Smooth muscle cell (in vitro differentiated cells): ENCODE measurements around the gene SMPDL3B. TPM values are rescaled to one million over a fixed set of nuclear protein-coding genes. Genes with fewer than 3 reads are reported as not detected.

Experiments
- DNase-seq: peaks from one replicate; lab custom pipeline; 2025; ENCODE audit not compliant: unreplicated experiment; lab: John Stamatoyannopoulos, UW
- H2AFZ ChIP-seq: fragments of 200-600 bp; sonication (generic); 2 replicates; pipeline ENCODE4 v1.6.0; 2016; ENCODE audit warnings: antibody characterized with exemption, low read depth, mild to moderate bottlenecking
- H3F3A ChIP-seq: fragments of 200-600 bp; sonication (generic); 2 replicates; pipeline ENCODE4 v1.6.0; 2017; ENCODE audit warnings: antibody characterized with exemption, low read depth
- H3K27ac ChIP-seq: fragments of 200-600 bp; sonication (generic); 2 replicates; pipeline ENCODE4 v1.5.1; 2016; ENCODE audit warnings: low read depth, mild to moderate bottlenecking
- H3K27me3 ChIP-seq: fragments of 200-600 bp; sonication (generic); 2 replicates; pipeline ENCODE4 v1.6.1; 2016; ENCODE audit warnings: low read depth, mild to moderate bottlenecking
- H3K36me3 ChIP-seq: fragments of 200-600 bp; sonication (generic); 2 replicates; pipeline ENCODE4 v1.5.1; 2016; ENCODE audit warnings: low read depth
- H3K4me1 ChIP-seq: fragments of 200-600 bp; sonication (generic); 2 replicates; pipeline ENCODE4 v1.5.1; 2016; ENCODE audit warnings: low read depth
- H3K4me2 ChIP-seq: fragments of 200-600 bp; sonication (generic); 2 replicates; pipeline ENCODE4 v1.6.0; 2016; ENCODE audit warnings: mild to moderate bottlenecking
- H3K4me3 ChIP-seq: fragments of 200-600 bp; sonication (generic); 2 replicates; pipeline ENCODE4 v1.5.1; 2016; ENCODE audit warnings: mild to moderate bottlenecking
- H3K79me2 ChIP-seq: fragments of 200-600 bp; sonication (generic); 2 replicates; pipeline ENCODE4 v1.6.0; 2016; ENCODE audit warnings: low read depth, mild to moderate bottlenecking
- H3K9ac ChIP-seq: fragments of 200-600 bp; sonication (generic); 2 replicates; pipeline ENCODE4 v1.6.0; 2016; ENCODE audit warnings: low read depth
- H3K9me3 ChIP-seq: fragments of 200-600 bp; sonication (generic); replicated peaks from 2 replicates; pipeline ENCODE4 v1.5.1; 2016; ENCODE audit warnings: low read depth
- H4K20me1 ChIP-seq: fragments of 200-600 bp; sonication (generic); 2 replicates; pipeline ENCODE4 v1.6.0; 2016; ENCODE audit warnings: low read depth
- WGBS: methylation state at CpG from one replicate; pipeline ENCODE4 v1.1.7; 2016; ENCODE audit warnings: low lambda C conversion rate; 5-methylcytosine and 5-hydroxymethylcytosine counted together
- polyA plus RNA-seq: library from polyadenylated mRNA; unstranded; fragments of >200 nt; fragmentation: Nextera tagmentation; extraction: Ambion mirVana; gene quantifications from 2 replicates; pipeline ENCODE4 v1.2.1, GENCODE V29; 2016
- total RNA-seq: library from RNA; depleted of rRNA; stranded (reverse); fragments of >200 nt; gene quantifications from 2 replicates; pipeline ENCODE4 v1.2.3, GENCODE V29; 2014
- TF ChIP-seq, protein P1 (sequence below): fragments of 200-600 bp; sonication (generic); IDR thresholded peaks from 2 replicates; pipeline ENCODE4 v1.5.1; 2017; ENCODE audit warnings: borderline replicate concordance, mild to moderate bottlenecking, antibody characterized with exemption; ENCODE audit not compliant: insufficient read depth, poor library complexity, severe bottlenecking

SMPDL3B gene
- total and polyA plus RNA-seq, 2 experiments from 2014 or later = 0.41 TPM; not detected in 1

DNA sequence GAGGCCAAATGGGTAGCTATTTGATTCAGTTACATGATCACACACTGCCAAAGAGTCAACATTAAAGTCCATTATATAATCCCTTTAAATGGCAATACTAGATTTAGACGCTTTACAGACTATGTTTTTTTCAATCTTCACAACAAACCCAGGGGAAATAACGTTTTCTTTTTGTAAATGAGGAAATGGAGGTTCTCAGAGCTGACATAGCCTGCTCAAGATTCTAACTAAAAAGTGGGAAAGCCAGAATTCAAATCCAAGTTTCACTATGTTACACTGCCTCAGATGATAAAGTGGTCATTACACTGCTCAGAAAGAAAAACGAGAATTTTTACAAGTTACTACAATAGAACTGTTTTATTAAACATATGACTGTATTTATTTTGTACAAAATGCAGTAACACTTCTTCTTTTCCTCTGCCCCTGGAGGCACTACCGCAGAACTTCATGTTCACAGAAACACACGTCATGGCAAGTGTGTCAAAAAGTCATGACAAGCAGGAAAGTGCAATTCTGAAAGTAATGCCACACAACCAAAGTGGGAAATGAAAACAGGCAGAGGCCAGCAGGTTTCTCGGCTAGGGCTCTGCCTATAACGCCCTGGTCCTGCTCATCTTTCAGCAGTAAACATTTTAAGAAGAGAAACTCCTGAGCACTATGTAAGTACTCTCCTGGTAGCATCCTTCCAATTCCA, 43.5 kb upstream of the SMPDL3B start:
- H3K9ac ChIP-seq = no peak overlapping the region
- H3K4me1 ChIP-seq = no peaks in the 10 kb centered on the region
- H4K20me1 ChIP-seq = no peaks in the 10 kb centered on the region
- peaks cover 6% of the 10 kb centered on the region for H3K36me3 ChIP-seq
- H3K4me3 ChIP-seq = no peak overlapping the region
- TF ChIP-seq, protein P1, sequence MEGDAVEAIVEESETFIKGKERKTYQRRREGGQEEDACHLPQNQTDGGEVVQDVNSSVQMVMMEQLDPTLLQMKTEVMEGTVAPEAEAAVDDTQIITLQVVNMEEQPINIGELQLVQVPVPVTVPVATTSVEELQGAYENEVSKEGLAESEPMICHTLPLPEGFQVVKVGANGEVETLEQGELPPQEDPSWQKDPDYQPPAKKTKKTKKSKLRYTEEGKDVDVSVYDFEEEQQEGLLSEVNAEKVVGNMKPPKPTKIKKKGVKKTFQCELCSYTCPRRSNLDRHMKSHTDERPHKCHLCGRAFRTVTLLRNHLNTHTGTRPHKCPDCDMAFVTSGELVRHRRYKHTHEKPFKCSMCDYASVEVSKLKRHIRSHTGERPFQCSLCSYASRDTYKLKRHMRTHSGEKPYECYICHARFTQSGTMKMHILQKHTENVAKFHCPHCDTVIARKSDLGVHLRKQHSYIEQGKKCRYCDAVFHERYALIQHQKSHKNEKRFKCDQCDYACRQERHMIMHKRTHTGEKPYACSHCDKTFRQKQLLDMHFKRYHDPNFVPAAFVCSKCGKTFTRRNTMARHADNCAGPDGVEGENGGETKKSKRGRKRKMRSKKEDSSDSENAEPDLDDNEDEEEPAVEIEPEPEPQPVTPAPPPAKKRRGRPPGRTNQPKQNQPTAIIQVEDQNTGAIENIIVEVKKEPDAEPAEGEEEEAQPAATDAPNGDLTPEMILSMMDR = no peak
- H3K4me2 ChIP-seq = no peak overlapping the region
- no peaks in the 10 kb centered on the region for H3F3A ChIP-seq
- H3K27ac ChIP-seq = no peak overlapping the region
- WGBS = 97% methylated on average over 7 of the region's 7 CpGs
- H3K27me3 ChIP-seq = no peaks in the 10 kb centered on the region
- H3K79me2 ChIP-seq = no peaks in the 10 kb centered on the region
- no peaks in the 10 kb centered on the region for H3K9me3 ChIP-seq
- no peak for DNase-seq
- H2AFZ ChIP-seq = no peak overlapping the region

DNA sequence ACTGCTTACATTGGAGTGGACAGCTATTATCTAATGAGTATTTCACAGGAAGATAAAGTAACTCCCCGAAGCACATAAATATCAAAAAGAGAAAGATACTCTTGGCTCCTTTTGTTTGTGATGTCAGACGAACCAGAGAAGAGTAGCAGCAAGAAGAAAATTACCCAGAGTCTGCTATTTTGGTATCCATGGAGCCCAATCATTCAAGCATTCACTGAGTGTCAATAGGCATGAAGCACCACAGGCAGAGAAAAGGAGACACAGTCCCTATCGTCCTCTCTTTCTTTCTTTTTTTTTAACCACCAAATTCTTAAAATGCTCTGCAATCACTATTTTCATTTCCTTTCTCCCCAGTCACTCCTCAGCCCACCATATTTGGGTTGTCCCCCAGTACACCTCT, 40.3 kb upstream of the SMPDL3B start:
- Histone ChIP-seq H4K20me1 (no peaks in the 10 kb centered on the region), H3K79me2 (no peaks in the 10 kb centered on the region), H3K36me3 (peaks cover 10% of the 10 kb centered on the region), H3K4me3 (no peak overlapping the region), H3K27ac (no peak overlapping the region), H3K4me1 (no peaks in the 10 kb centered on the region), H3K4me2 (no peak overlapping the region), H3K9ac (no peak overlapping the region), H2AFZ (no peak overlapping the region), H3K27me3 (no peaks in the 10 kb centered on the region), H3K9me3 (no peaks in the 10 kb centered on the region), H3F3A (no peaks in the 10 kb centered on the region)
- TF ChIP-seq, protein P1 = no peak
- no peak for DNase-seq
- 88% methylated on average over 3 of the region's 3 CpGs for whole genome bisulfite sequencing

DNA sequence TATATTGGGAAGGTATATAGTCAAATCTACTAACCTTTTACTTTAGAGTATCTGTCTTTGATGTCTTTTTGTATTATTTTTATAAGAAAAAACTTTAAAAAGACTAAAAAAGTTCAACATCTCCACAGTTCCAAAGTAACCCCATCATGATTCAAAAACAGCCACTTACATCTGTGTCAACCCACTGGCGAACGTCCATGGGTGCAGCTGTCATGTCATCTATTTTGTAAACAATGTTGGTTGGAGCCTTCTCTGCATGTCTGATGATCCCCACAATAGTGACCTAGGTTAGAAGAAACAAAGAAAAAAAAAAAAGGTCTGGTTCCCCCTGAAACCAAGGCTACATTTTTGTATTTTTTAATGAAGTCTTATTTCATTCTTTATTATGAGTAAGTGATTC, 28.0 kb upstream of the SMPDL3B start:
- Histone ChIP-seq H3K9ac (no peak overlapping the region), H3F3A (no peaks in the 10 kb centered on the region), H3K27me3 (no peaks in the 10 kb centered on the region), H3K4me3 (no peak overlapping the region), H3K27ac (no peak overlapping the region), H4K20me1 (no peaks in the 10 kb centered on the region), H3K4me2 (no peak overlapping the region), H3K4me1 (no peaks in the 10 kb centered on the region), H3K79me2 (no peaks in the 10 kb centered on the region), H3K9me3 (no peaks in the 10 kb centered on the region), H3K36me3 (peaks cover 4% of the 10 kb centered on the region), H2AFZ (no peak overlapping the region)
- DNase-seq = no peak
- WGBS = 97% methylated on average over 2 of the region's 2 CpGs
- TF ChIP-seq, protein P1 = no peak

DNA sequence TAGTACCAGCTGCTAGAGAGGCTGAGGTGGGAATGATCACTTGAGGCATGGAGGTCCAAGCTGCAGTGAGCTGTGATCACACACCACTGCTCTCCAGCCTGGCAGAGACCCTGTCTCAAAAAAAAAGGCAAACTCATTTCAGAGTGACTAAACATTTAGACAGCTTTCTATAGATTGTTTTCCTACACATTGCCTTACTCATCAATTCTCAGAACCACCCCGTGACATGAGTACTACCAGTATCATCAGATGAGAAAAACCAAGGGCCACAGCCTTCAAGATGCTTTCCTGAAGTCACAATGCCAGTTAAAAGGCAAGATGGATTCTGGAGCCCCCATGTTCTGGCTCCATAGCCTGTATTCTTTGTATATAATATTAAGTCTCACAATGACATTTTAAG, 22.4 kb upstream of the SMPDL3B start:
- Histone ChIP-seq H3K9me3 (no peaks in the 10 kb centered on the region), H3F3A (no peaks in the 10 kb centered on the region), H3K36me3 (no peaks in the 10 kb centered on the region), H2AFZ (no peak overlapping the region), H3K27me3 (no peaks in the 10 kb centered on the region), H4K20me1 (no peaks in the 10 kb centered on the region), H3K9ac (no peak overlapping the region), H3K4me2 (no peak overlapping the region), H3K4me3 (no peak overlapping the region), H3K27ac (no peak overlapping the region), H3K4me1 (peaks cover 5% of the 10 kb centered on the region), H3K79me2 (no peaks in the 10 kb centered on the region)
- DNase-seq = no peak
- WGBS = 95% methylated on average over 1 of the region's 1 CpG
- TF ChIP-seq, protein P1 = no peak
